A673 (cell line): Measurements from ENCODE around the gene TMED5. TPM values are rescaled to one million over a fixed set of nuclear protein-coding genes. Genes with fewer than 3 reads are reported as not detected.
"Not testable (repeated sequence)": the region's sequence is repeated elsewhere in the genome, so short reads cannot be mapped to it uniquely, and the experiment has no call there.

Experiments used
- BruUV-seq: library from RNA; stranded (reverse); fragments of 400-500 nt; replicated peaks from 2 replicates; lab custom pipeline; 2021; lab: Mats Ljungman, UMichigan
- CTCF ChIA-PET: fragments of 300-600 bp; sonication (Branson Sonifier 250); formaldehyde crosslinking; loops from one replicate; lab custom pipeline; 2022; ENCODE audit warnings: antibody characterized with exemption; lab: Charles Lee
- POLR2A ChIA-PET: fragments of 300-600 bp; sonication (Branson Sonifier 250); formaldehyde crosslinking; loops from one replicate; lab custom pipeline; 2022; ENCODE audit warnings: antibody characterized with exemption; ENCODE audit not compliant: low non-redundant PET; lab: Charles Lee
- DNase-seq: peaks from one replicate; pipeline ENCODE4 v3.0.0-alpha.2; 2015; ENCODE audit warnings: low spot score
- H3K27ac ChIP-seq: fragments of 200-600 bp; sonication (generic); 2 replicates; pipeline ENCODE4 v1.5.1; 2016; ENCODE audit warnings: mixed run types, low read depth, mild to moderate bottlenecking, mixed read lengths, antibody characterized with exemption, low read length; ENCODE audit not compliant: poor library complexity, severe bottlenecking
- H3K27me3 ChIP-seq: fragments of 200-600 bp; sonication (generic); replicated peaks from 2 replicates; pipeline ENCODE4 v1.6.1; 2017; ENCODE audit warnings: mixed run types, low read depth, mild to moderate bottlenecking, mixed read lengths, antibody characterized with exemption, low read length; ENCODE audit not compliant: insufficient read depth, poor library complexity
- H3K36me3 ChIP-seq: fragments of 200-600 bp; sonication (generic); 2 replicates; pipeline ENCODE4 v1.6.1; 2016; ENCODE audit warnings: mixed run types, mild to moderate bottlenecking, mixed read lengths, antibody characterized with exemption, low read length; ENCODE audit not compliant: insufficient read depth, poor library complexity, severe bottlenecking
- H3K4me1 ChIP-seq: fragments of 200-600 bp; sonication (generic); 2 replicates; pipeline ENCODE4 v1.6.1; 2017; ENCODE audit warnings: mixed run types, mild to moderate bottlenecking, mixed read lengths, antibody characterized with exemption, low read length; ENCODE audit not compliant: insufficient read depth, poor library complexity, severe bottlenecking
- H3K4me3 ChIP-seq: fragments of 200-600 bp; sonication (generic); 2 replicates; pipeline ENCODE4 v1.5.1; 2016; ENCODE audit warnings: low read depth, mixed run types, mild to moderate bottlenecking, mixed read lengths, low read length; ENCODE audit not compliant: poor library complexity, severe bottlenecking
- H3K9me3 ChIP-seq: fragments of 200-600 bp; sonication (generic); 2 replicates; pipeline ENCODE4 v1.6.1; 2016; ENCODE audit warnings: mixed run types, low read depth, mild to moderate bottlenecking, mixed read lengths, antibody characterized with exemption, low read length; ENCODE audit not compliant: poor library complexity, severe bottlenecking
- CTCF ChIP-seq: fragments of 300-800, 200-600 bp; sonication (generic); conservative IDR thresholded peaks from 2 replicates; pipeline ENCODE4 v1.5.1; 2017; ENCODE audit warnings: low read depth, mild to moderate bottlenecking, antibody characterized with exemption, low read length, moderate library complexity, mixed read lengths
- EZH2 ChIP-seq: fragments of 200-600 bp; sonication (generic); IDR thresholded peaks from 2 replicates; pipeline ENCODE4 v1.6.1; 2017; ENCODE audit warnings: borderline replicate concordance, low read depth, mild to moderate bottlenecking, mixed read lengths, antibody characterized with exemption, low read length; ENCODE audit not compliant: poor library complexity, severe bottlenecking
- intact Hi-C: fragments of 100-400 bp; cut with micrococcal nuclease; formaldehyde crosslinking; loops from one replicate; pipeline ENCODE4 v1.10.0; 2022; ENCODE audit not compliant: unreplicated experiment
- total RNA-seq: library from RNA; stranded (reverse); gene quantifications from 2 replicates; pipeline ENCODE4 v1.2.3, GENCODE V29; 2021

The TMED5 gene
- total RNA-seq, 1 experiment from 2014 or later: 52.6 TPM

GRCh38 chr1:93172778-93173177, 7.4 kb downstream of the TMED5 start:
- peaks cover 9% of the 10 kb centered on the region for H3K4me1 ChIP-seq
- DNase-seq: no peak
- BruUV-seq: no TSS peak
- POLR2A ChIA-PET: no interaction called here
- no peaks in the 10 kb centered on the region for H3K27me3 ChIP-seq
- peaks cover 2% of the 10 kb centered on the region for H3K9me3 ChIP-seq
- no peak overlapping the region for H3K27ac ChIP-seq
- no peak overlapping the region for H3K4me3 ChIP-seq
- intact Hi-C loops: no loop called here
- CTCF ChIA-PET: no interaction called here
- TF ChIP-seq CTCF (no peak), EZH2 (no peak)
- no peaks in the 10 kb centered on the region for H3K36me3 ChIP-seq

GRCh38 chr1:93171549-93172034, 8.6 kb downstream of the TMED5 start:
- H3K4me3 ChIP-seq: no peak overlapping the region
- DNase-seq: no peak
- peaks cover 4% of the 10 kb centered on the region for H3K9me3 ChIP-seq
- intact Hi-C loops: no loop called here
- peaks cover 4% of the 10 kb centered on the region for H3K4me1 ChIP-seq
- H3K36me3 ChIP-seq: no peaks in the 10 kb centered on the region
- POLR2A ChIA-PET: no interaction called here
- CTCF ChIA-PET: no interaction called here
- H3K27ac ChIP-seq: no peak overlapping the region
- no TSS peak for BruUV-seq
- H3K27me3 ChIP-seq: no peaks in the 10 kb centered on the region
- no peak for TF ChIP-seq EZH2
- no peak for TF ChIP-seq CTCF

GRCh38 chr1:93170141-93170678, 10.0 kb downstream of the TMED5 start:
- DNase-seq, H3K4me3 ChIP-seq, POLR2A ChIA-PET, H3K4me1 ChIP-seq, intact Hi-C loops, H3K36me3 ChIP-seq, H3K27me3 ChIP-seq, H3K27ac ChIP-seq, H3K9me3 ChIP-seq, CTCF ChIA-PET, BruUV-seq: not testable (repeated sequence)

GRCh38 chr1:93167006-93167405, 13.2 kb downstream of the TMED5 start:
- no peak overlapping the region for H3K4me3 ChIP-seq
- POLR2A ChIA-PET: no interaction called here
- H3K4me1 ChIP-seq: peaks cover 4% of the 10 kb centered on the region
- H3K9me3 ChIP-seq: peaks cover 7% of the 10 kb centered on the region
- TF ChIP-seq EZH2 (no peak), CTCF (no peak)
- H3K27ac ChIP-seq: no peak overlapping the region
- CTCF ChIA-PET: no interaction called here
- BruUV-seq: no TSS peak
- no peak for DNase-seq
- no peaks in the 10 kb centered on the region for H3K36me3 ChIP-seq
- no peaks in the 10 kb centered on the region for H3K27me3 ChIP-seq
- intact Hi-C loops: no loop called here

GRCh38 chr1:93165895-93166294, 14.3 kb downstream of the TMED5 start:
- intact Hi-C loops, H3K4me1 ChIP-seq, H3K27me3 ChIP-seq, BruUV-seq, CTCF ChIA-PET, H3K36me3 ChIP-seq, POLR2A ChIA-PET, H3K4me3 ChIP-seq, DNase-seq, H3K27ac ChIP-seq, H3K9me3 ChIP-seq: not testable (repeated sequence)
